HepG2 (cell line): Measurements from ENCODE around the gene USP1. TPM values are rescaled to one million over a fixed set of nuclear protein-coding genes. Genes with fewer than 3 reads are reported as not detected.
A peak's percentile ranks its signal among the peaks of the same experiment; 100 is the strongest.

Source experiments
- AKNA ChIP-seq: sonication (generic); formaldehyde crosslinking; IDR thresholded peaks from 2 replicates; pipeline ENCODE4 v1.4.0; 2020; ENCODE audit warnings: missing genetic modification reagents, borderline replicate concordance
- ASH2L ChIP-seq: fragments of 300-600, 200-600 bp; sonication (generic); IDR thresholded peaks from 2 replicates; pipeline ENCODE4 v1.7.0; 2017; ENCODE audit warnings: low read depth, mild to moderate bottlenecking, moderate library complexity, mixed read lengths, low read length; ENCODE audit not compliant: insufficient read length
- CBX2 ChIP-seq, 2 experiments: fragments of 200-600 bp in 1 of 2; sonication (generic); formaldehyde crosslinking in 1 of 2; IDR thresholded peaks; 2 replicates each; pipeline versions ENCODE4 v1.7.0 to v1.8.1; 2018 to 2022; ENCODE audit warnings: low read depth in 2 of 2, low read length in 1 of 2, mild to moderate bottlenecking in 1 of 2, missing genetic modification reagents in 1 of 2
- CREM ChIP-seq, 2 experiments: sonication (generic) in 1 of 2; formaldehyde crosslinking in 1 of 2; IDR thresholded peaks; 2 replicates each; pipeline versions ENCODE4 v1.4.0 to v1.6.1; 2016 to 2020; ENCODE audit warnings: antibody characterized with exemption in 1 of 2, mild to moderate bottlenecking in 1 of 2, missing genetic modification reagents in 1 of 2
- ELF4 ChIP-seq: sonication (generic); formaldehyde crosslinking; IDR thresholded peaks from 2 replicates; pipeline ENCODE4 v1.5.0; 2020; ENCODE audit warnings: missing genetic modification reagents, mild to moderate bottlenecking, moderate library complexity, borderline replicate concordance
- FOXA3 ChIP-seq: IDR thresholded peaks from 2 replicates; pipeline ENCODE4 v1.6.1; 2016; ENCODE audit warnings: missing genetic modification reagents, missing compliant biosample characterization
- FOXM1 ChIP-seq: sonication (generic); formaldehyde crosslinking; IDR thresholded peaks from 2 replicates; pipeline ENCODE4 v1.5.0; 2020; ENCODE audit warnings: missing genetic modification reagents
- FOXO1 ChIP-seq: sonication (generic); formaldehyde crosslinking; IDR thresholded peaks from 2 replicates; pipeline ENCODE4 v1.4.0; 2020; ENCODE audit warnings: missing genetic modification reagents
- POGK ChIP-seq: sonication (generic); formaldehyde crosslinking; conservative IDR thresholded peaks from 2 replicates; pipeline ENCODE4 v1.8.0; 2022; ENCODE audit warnings: mild to moderate bottlenecking, moderate library complexity, missing genetic modification reagents
- RFX5 ChIP-seq: IDR thresholded peaks from 2 replicates; pipeline ENCODE4 v1.6.1; 2011; ENCODE audit warnings: low read depth, low read length, improper control_type of control experiment
- TBX2 ChIP-seq: sonication (generic); formaldehyde crosslinking; IDR thresholded peaks from 2 replicates; pipeline ENCODE4 v1.5.0; 2020; ENCODE audit warnings: missing genetic modification reagents, mild to moderate bottlenecking, borderline replicate concordance
- ZFX ChIP-seq: sonication (generic); formaldehyde crosslinking; IDR thresholded peaks from 2 replicates; pipeline ENCODE4 v1.4.0; 2020; ENCODE audit warnings: mild to moderate bottlenecking, low read depth, missing genetic modification reagents, moderate library complexity
- ZGPAT ChIP-seq: IDR thresholded peaks from 2 replicates; pipeline ENCODE4 v1.6.1; 2016; ENCODE audit warnings: mild to moderate bottlenecking
- ZNF777 ChIP-seq: sonication (generic); formaldehyde crosslinking; IDR thresholded peaks from 2 replicates; pipeline ENCODE4 v1.4.0; 2020; ENCODE audit warnings: missing genetic modification reagents
- ZNF782 ChIP-seq: sonication (generic); formaldehyde crosslinking; IDR thresholded peaks from 2 replicates; pipeline ENCODE4 v1.4.0; 2020; ENCODE audit warnings: missing genetic modification reagents, mild to moderate bottlenecking, borderline replicate concordance
- ZSCAN20 ChIP-seq: sonication (generic); formaldehyde crosslinking; IDR thresholded peaks from 2 replicates; pipeline ENCODE4 v1.4.0; 2020; ENCODE audit warnings: missing genetic modification reagents, mild to moderate bottlenecking, borderline replicate concordance
- ZSCAN22 ChIP-seq: sonication (generic); formaldehyde crosslinking; IDR thresholded peaks from 2 replicates; pipeline ENCODE4 v1.4.0; 2020; ENCODE audit warnings: mild to moderate bottlenecking, missing genetic modification reagents
- polyA plus RNA-seq, 8 experiments: library from polyadenylated mRNA; depleted of rRNA in 3 of 8; stranded (reverse) in 7 of 8; unstranded in 1 of 8; fragments of >200 nt; fragmentation: Illumina TruSeq in 4 of 8; extraction: Trizol in 4 of 8; gene quantifications; 2 replicates each; pipeline versions ENCODE4 v1.2.1 to v1.2.3, GENCODE V29; 2011 to 2016; ENCODE audit warnings: low read depth in 4 of 8, missing spikeins in 1 of 8, mixed read lengths in 1 of 8; ENCODE audit not compliant: insufficient read depth in 1 of 8
- total RNA-seq, 5 experiments: library from RNA; depleted of rRNA; stranded (reverse); fragments of >200 nt; fragmentation: Illumina TruSeq; extraction: Trizol; gene quantifications; 2 replicates each; pipeline ENCODE4 v1.2.3, GENCODE V29; 2016; ENCODE audit warnings: low read depth in 1 of 5
- TF ChIP-seq, protein P1 (sequence below): IDR thresholded peaks from 2 replicates; pipeline ENCODE4 v1.6.1; 2016; ENCODE audit warnings: mild to moderate bottlenecking, missing biosample characterization, missing genetic modification reagents
- TF ChIP-seq, protein P2 (sequence below), 2 experiments: fragments of 450-650 bp in 1 of 2; sonication (generic) in 1 of 2; formaldehyde crosslinking; IDR thresholded peaks; 2 replicates each; pipeline versions ENCODE4 v1.5.0 to v1.8.0; 2020 to 2022; ENCODE audit warnings: mild to moderate bottlenecking in 1 of 2, missing genetic modification reagents in 1 of 2

The USP1 gene
- total and polyA plus RNA-seq, 2 of the 13 experiments (the other 11 are each of a cell fraction or from before 2014, with no cell fraction given), result 9.0 to 64.6 TPM

DNA sequence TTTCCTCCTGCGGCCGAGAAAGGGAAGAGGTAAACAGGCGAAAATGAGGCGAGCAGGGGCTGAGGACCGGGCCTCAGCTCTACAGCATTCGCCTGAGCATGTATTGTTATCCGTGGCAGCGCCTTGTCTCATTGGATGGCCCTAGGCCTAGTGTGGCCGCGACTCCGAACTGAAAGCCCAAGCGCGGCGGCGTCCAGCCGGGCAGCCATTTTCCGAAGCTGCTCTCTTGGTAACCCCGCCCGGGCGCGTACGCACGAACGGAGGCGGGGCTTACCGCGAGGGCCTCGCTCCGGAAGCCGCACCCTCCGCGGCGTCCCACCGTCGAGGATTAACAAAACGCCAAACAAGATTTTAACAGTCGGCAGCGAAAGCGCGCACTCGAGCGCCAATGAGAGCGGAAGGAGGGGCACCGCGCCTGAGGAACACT lies 797 bp upstream of the USP1 start (continued):
- peak; percentile 82; the same call in 1 of the 2 replicates for TF ChIP-seq AKNA (CRISPR knock-in tag)
- TF ChIP-seq, protein P1, sequence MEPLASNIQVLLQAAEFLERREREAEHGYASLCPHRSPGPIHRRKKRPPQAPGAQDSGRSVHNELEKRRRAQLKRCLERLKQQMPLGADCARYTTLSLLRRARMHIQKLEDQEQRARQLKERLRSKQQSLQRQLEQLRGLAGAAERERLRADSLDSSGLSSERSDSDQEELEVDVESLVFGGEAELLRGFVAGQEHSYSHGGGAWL (CRISPR knock-in tag), result no peak; the same call in 1 of the 2 replicates
- TF ChIP-seq ASH2L, result peak; percentile 25
- TF ChIP-seq ZFX (CRISPR knock-in tag), result peak; percentile 97
- peak; percentile 81 for TF ChIP-seq RFX5
- TF ChIP-seq ZNF782 (CRISPR knock-in tag), result 0 out of 2 replicates have a peak, but pooled peaks have one; percentile 17
- TF ChIP-seq POGK (CRISPR knock-in tag), result 0 out of 2 replicates have a peak, but pooled peaks have one; percentile 10
- TF ChIP-seq ZSCAN20 (CRISPR knock-in tag), result peak; percentile 82
- TF ChIP-seq, protein P2, sequence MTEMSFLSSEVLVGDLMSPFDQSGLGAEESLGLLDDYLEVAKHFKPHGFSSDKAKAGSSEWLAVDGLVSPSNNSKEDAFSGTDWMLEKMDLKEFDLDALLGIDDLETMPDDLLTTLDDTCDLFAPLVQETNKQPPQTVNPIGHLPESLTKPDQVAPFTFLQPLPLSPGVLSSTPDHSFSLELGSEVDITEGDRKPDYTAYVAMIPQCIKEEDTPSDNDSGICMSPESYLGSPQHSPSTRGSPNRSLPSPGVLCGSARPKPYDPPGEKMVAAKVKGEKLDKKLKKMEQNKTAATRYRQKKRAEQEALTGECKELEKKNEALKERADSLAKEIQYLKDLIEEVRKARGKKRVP (CRISPR knock-in tag; IDR thresholded peaks at IDR 0.05), result 0 out of 4 replicates have a peak, but pooled peaks of 1 of the 2 experiments have one; percentile 4
- TF ChIP-seq ZSCAN22 (CRISPR knock-in tag), result no peak
- TF ChIP-seq TBX2, result peak; percentile 80
- peak; percentile 86 for TF ChIP-seq ZGPAT
- TF ChIP-seq FOXM1 (CRISPR knock-in tag), result peak; percentile 55; the same call in 1 of the 2 replicates
- peak; percentile 24; the same call in 1 of the 2 replicates for TF ChIP-seq FOXO1 (CRISPR knock-in tag)
- TF ChIP-seq ZNF777 (CRISPR knock-in tag), result peak; percentile 98
- TF ChIP-seq FOXA3 (CRISPR knock-in tag), result peak; percentile 36; the same call in 1 of the 2 replicates
- no peak for TF ChIP-seq CBX2 (IDR thresholded peaks at IDR 0.05; ENCODE audit: low read depth, low read length)
- TF ChIP-seq CBX2 (CRISPR knock-in tag; IDR thresholded peaks at IDR 0.05; ENCODE audit: low read depth), result no peak
- peak; percentile 64; the same call in 1 of the 2 replicates for TF ChIP-seq ELF4 (CRISPR knock-in tag)
- no peak for TF ChIP-seq CREM (IDR thresholded peaks at IDR 0.05)
- TF ChIP-seq CREM (CRISPR knock-in tag; IDR thresholded peaks at IDR 0.05), result no peak
